Transverse colon (tissue), 4 donors: ENCODE measurements around the gene NR2F6.

Experiments
- CTCF ChIP-seq, 5 experiments: fragments of 200-600 bp in 3 of 5; fragments of 450-650 bp in 2 of 5; sonication (generic) in 3 of 5; IDR thresholded peaks; 1 replicate in 2 of 5; 2 replicates in 3 of 5; pipeline ENCODE4 v1.5.1; 2016 to 2017; ENCODE audit warnings: antibody characterized with exemption in 5 of 5, inconsistent platforms in 3 of 5, mild to moderate bottlenecking in 2 of 5, moderate library complexity in 1 of 5
- EP300 ChIP-seq: sonication (generic); formaldehyde crosslinking; IDR thresholded peaks from one replicate; pipeline ENCODE4 v1.6.1; 2017; ENCODE audit warnings: antibody characterized with exemption, low read depth
- POLR2A ChIP-seq: fragments of 450-650 bp; IDR thresholded peaks from one replicate; pipeline ENCODE4 v1.6.1; 2016; ENCODE audit warnings: antibody characterized with exemption, mild to moderate bottlenecking, moderate library complexity
- POLR2AphosphoS5 ChIP-seq, 3 donors: sonication (generic); formaldehyde crosslinking; IDR thresholded peaks; one replicate each; pipeline ENCODE4 v1.6.1; 2016; ENCODE audit warnings: antibody characterized with exemption in 3 of 3

DNA sequence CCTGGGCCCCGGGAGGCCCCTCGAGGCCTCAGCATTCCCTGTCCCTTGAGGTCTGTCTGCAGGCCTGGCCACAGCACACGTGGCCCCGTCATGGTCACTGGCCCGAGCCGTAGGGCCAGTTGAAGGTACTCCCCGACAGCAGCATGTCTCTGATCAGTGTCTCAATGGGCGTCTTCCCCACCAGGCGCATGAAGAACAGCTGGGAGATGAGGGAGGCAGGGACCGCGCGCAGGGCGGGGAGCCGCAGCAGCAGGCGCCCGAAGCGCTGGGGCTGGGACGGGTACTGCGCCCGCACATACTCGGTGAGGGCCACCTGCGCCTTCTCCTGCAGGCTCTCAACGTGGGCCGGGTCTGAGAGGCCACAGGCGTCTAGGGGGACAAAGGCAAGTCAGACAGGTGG lies 13.5 kb downstream of the NR2F6 start:
- TF ChIP-seq CTCF (IDR thresholded peaks at IDR 0.05) = no peak
- TF ChIP-seq POLR2A = no peak
- TF ChIP-seq POLR2AphosphoS5 (IDR thresholded peaks at IDR 0.05) = no peak
- TF ChIP-seq EP300 = no peak
